MM.1S (cell line): Measurements from ENCODE around the gene ITGA11.

Experiments used
- DNase-seq: peaks from one replicate; pipeline ENCODE4 v3.0.0-alpha.2; 2015
- H2AFZ ChIP-seq: fragments of 300-600 bp; sonication (generic); 2 replicates; pipeline ENCODE4 v1.6.0; 2016; ENCODE audit warnings: antibody characterized with exemption, low read length
- H3F3A ChIP-seq: fragments of 300-600 bp; sonication (generic); 2 replicates; pipeline ENCODE4 v1.6.1; 2016; ENCODE audit warnings: mild to moderate bottlenecking, antibody characterized with exemption, low read length, moderate library complexity, mixed read lengths; ENCODE audit not compliant: insufficient read depth
- H3K27ac ChIP-seq: fragments of 300-600 bp; sonication (generic); 2 replicates; pipeline ENCODE4 v1.5.1; 2016; ENCODE audit warnings: mild to moderate bottlenecking, low read length
- H3K27me3 ChIP-seq: fragments of 300-600 bp; sonication (generic); replicated peaks from 2 replicates; pipeline ENCODE4 v1.6.0; 2016; ENCODE audit warnings: low read length; ENCODE audit not compliant: insufficient read depth
- H3K36me3 ChIP-seq: fragments of 300-600 bp; sonication (generic); replicated peaks from 2 replicates; pipeline ENCODE4 v1.6.1; 2016; ENCODE audit warnings: mild to moderate bottlenecking, low read length, mixed read lengths; ENCODE audit not compliant: insufficient read depth
- H3K4me1 ChIP-seq: fragments of 300-600 bp; sonication (generic); 2 replicates; pipeline ENCODE4 v1.6.1; 2016; ENCODE audit warnings: low read length, mixed read lengths
- H3K4me2 ChIP-seq: fragments of 300-600 bp; sonication (generic); 2 replicates; pipeline ENCODE4 v1.6.0; 2016; ENCODE audit warnings: low read depth, low read length
- H3K4me3 ChIP-seq: fragments of 300-600 bp; sonication (generic); 2 replicates; pipeline ENCODE4 v1.5.1; 2016; ENCODE audit warnings: low read length, mixed read lengths
- H3K79me2 ChIP-seq: fragments of 300-600 bp; sonication (generic); 2 replicates; pipeline ENCODE4 v1.6.1; 2016; ENCODE audit warnings: mixed run types, low read length, mixed read lengths
- H3K9ac ChIP-seq: fragments of 300-600 bp; sonication (generic); 2 replicates; pipeline ENCODE4 v1.6.1; 2016; ENCODE audit warnings: low read length, mixed read lengths
- H3K9me2 ChIP-seq: fragments of 300-600 bp; sonication (generic); replicated peaks from 2 replicates; pipeline ENCODE4 v1.6.1; 2016; ENCODE audit warnings: mild to moderate bottlenecking, low read length, mixed read lengths; ENCODE audit not compliant: insufficient read depth
- H3K9me3 ChIP-seq: fragments of 300-600 bp; sonication (generic); replicated peaks from 2 replicates; pipeline ENCODE4 v1.6.1; 2016; ENCODE audit warnings: mild to moderate bottlenecking, low read length, mixed read lengths; ENCODE audit not compliant: insufficient read depth
- H4K20me1 ChIP-seq: fragments of 300-600 bp; sonication (generic); 2 replicates; pipeline ENCODE4 v1.6.1; 2016; ENCODE audit warnings: mild to moderate bottlenecking, low read length, moderate library complexity, mixed read lengths; ENCODE audit not compliant: insufficient read depth
- CTCF ChIP-seq: fragments of 300-600 bp; sonication (generic); IDR thresholded peaks from 2 replicates; pipeline ENCODE4 v1.5.1; 2016; ENCODE audit warnings: antibody characterized with exemption, low read length, mixed read lengths
- EZH2 ChIP-seq: fragments of 300-600 bp; sonication (generic); optimal IDR thresholded peaks from 2 replicates; pipeline ENCODE3; 2017; ENCODE audit warnings: low read depth, mild to moderate bottlenecking, antibody characterized with exemption, low read length, mixed read lengths
- EZH2phosphoT487 ChIP-seq: fragments of 300-600 bp; sonication (generic); IDR thresholded peaks from 2 replicates; pipeline ENCODE4 v1.6.1; 2018; ENCODE audit warnings: antibody characterized with exemption, low read length

Gene ITGA11

GRCh38 chr15:68408971-68409370, 23.0 kb downstream of the ITGA11 start:
- H4K20me1 ChIP-seq: no peaks in the 10 kb centered on the region
- no peaks in the 10 kb centered on the region for H3K27me3 ChIP-seq
- no peak overlapping the region for H2AFZ ChIP-seq
- no peak for TF ChIP-seq CTCF
- no peak for TF ChIP-seq EZH2phosphoT487
- TF ChIP-seq EZH2: no peak
- H3K9me2 ChIP-seq: no peaks in the 10 kb centered on the region
- H3F3A ChIP-seq: no peaks in the 10 kb centered on the region
- H3K9me3 ChIP-seq: no peaks in the 10 kb centered on the region
- H3K36me3 ChIP-seq: no peaks in the 10 kb centered on the region
- no peak overlapping the region for H3K4me2 ChIP-seq
- H3K27ac ChIP-seq: no peak overlapping the region
- no peak for DNase-seq
- H3K4me3 ChIP-seq: no peak overlapping the region
- no peaks in the 10 kb centered on the region for H3K79me2 ChIP-seq
- no peak overlapping the region for H3K9ac ChIP-seq
- H3K4me1 ChIP-seq: no peaks in the 10 kb centered on the region

- no peaks in the 10 kb centered on the region for H3K9me3 ChIP-seq
- TF ChIP-seq EZH2phosphoT487: no peak
- no peak for TF ChIP-seq EZH2
- TF ChIP-seq CTCF: no peak
- H3K4me1 ChIP-seq: no peaks in the 10 kb centered on the region
- H3K27ac ChIP-seq: no peak overlapping the region
- no peaks in the 10 kb centered on the region for H3K79me2 ChIP-seq
- H2AFZ ChIP-seq: no peak overlapping the region
- no peaks in the 10 kb centered on the region for H4K20me1 ChIP-seq
- no peaks in the 10 kb centered on the region for H3F3A ChIP-seq
- no peaks in the 10 kb centered on the region for H3K36me3 ChIP-seq
- no peak overlapping the region for H3K4me3 ChIP-seq
- no peaks in the 10 kb centered on the region for H3K27me3 ChIP-seq
- no peak overlapping the region for H3K9ac ChIP-seq
- H3K4me2 ChIP-seq: no peak overlapping the region
- DNase-seq: no peak
- no peaks in the 10 kb centered on the region for H3K9me2 ChIP-seq
Observed at GRCh38 chr15:68407886-68408881, 23.8 kb downstream of the ITGA11 start.

- H4K20me1 ChIP-seq: no peaks in the 10 kb centered on the region
- DNase-seq: no peak
- no peaks in the 10 kb centered on the region for H3K79me2 ChIP-seq
- no peak overlapping the region for H3K4me2 ChIP-seq
- H3K4me3 ChIP-seq: no peak overlapping the region
- no peak overlapping the region for H2AFZ ChIP-seq
- no peaks in the 10 kb centered on the region for H3K9me2 ChIP-seq
- no peaks in the 10 kb centered on the region for H3K36me3 ChIP-seq
- no peak overlapping the region for H3K9ac ChIP-seq
- no peaks in the 10 kb centered on the region for H3K9me3 ChIP-seq
- no peak for TF ChIP-seq EZH2
- no peaks in the 10 kb centered on the region for H3K27me3 ChIP-seq
- H3K4me1 ChIP-seq: no peaks in the 10 kb centered on the region
- no peak overlapping the region for H3K27ac ChIP-seq
- H3F3A ChIP-seq: no peaks in the 10 kb centered on the region
Observed at GRCh38 chr15:68407141-68407885, 24.6 kb downstream of the ITGA11 start.
